WTC11 (cell line): Measurements from ENCODE around the gene NALCN.

Experiments used
- FOXJ3 ChIP-seq: sonication (generic); formaldehyde crosslinking; IDR thresholded peaks from 2 replicates; pipeline ENCODE4 v1.9.0; 2021; ENCODE audit warnings: missing genetic modification reagents, mild to moderate bottlenecking, borderline replicate concordance
- GABPB1 ChIP-seq: sonication (generic); formaldehyde crosslinking; IDR thresholded peaks from 2 replicates; pipeline ENCODE4 v1.8.1; 2023; ENCODE audit warnings: mild to moderate bottlenecking, missing genetic modification reagents
- TEAD1 ChIP-seq: sonication (generic); formaldehyde crosslinking; IDR thresholded peaks from 2 replicates; pipeline ENCODE4 v1.8.0; 2022; ENCODE audit warnings: mild to moderate bottlenecking, missing genetic modification reagents
- ZNF263 ChIP-seq: sonication (generic); formaldehyde crosslinking; IDR thresholded peaks from 2 replicates; pipeline ENCODE4 v1.8.1; 2022; ENCODE audit warnings: low read depth, mild to moderate bottlenecking, moderate library complexity, missing genetic modification reagents
- ZNF416 ChIP-seq: fragments of 250-450 bp; sonication (Bioruptor Pico); IDR thresholded peaks from 2 replicates; pipeline ENCODE4 v1.9.0; 2021; ENCODE audit warnings: mild to moderate bottlenecking, inconsistent platforms
- TF ChIP-seq, protein P1 (sequence below): fragments of 200-600 bp; IDR thresholded peaks from 2 replicates; pipeline ENCODE4 v1.8.0; 2022; ENCODE audit warnings: antibody characterized with exemption
- TF ChIP-seq, protein P2 (sequence below): sonication (generic); formaldehyde crosslinking; IDR thresholded peaks from 2 replicates; pipeline ENCODE4 v1.8.1; 2023; ENCODE audit warnings: mild to moderate bottlenecking, missing genetic modification reagents, borderline replicate concordance
- TF ChIP-seq, protein P3 (sequence below): sonication (generic); formaldehyde crosslinking; IDR thresholded peaks from 2 replicates; pipeline ENCODE4 v1.8.1; 2022; ENCODE audit warnings: low read depth, mild to moderate bottlenecking, moderate library complexity, missing genetic modification reagents, borderline replicate concordance
- TF ChIP-seq, protein P4 (sequence below): sonication (generic); formaldehyde crosslinking; conservative IDR thresholded peaks from 2 replicates; pipeline ENCODE4 v1.8.1; 2022; ENCODE audit warnings: mild to moderate bottlenecking, missing genetic modification reagents
- TF ChIP-seq, protein P5 (sequence below): sonication (generic); formaldehyde crosslinking; IDR thresholded peaks from 2 replicates; pipeline ENCODE4 v1.8.0; 2023; ENCODE audit warnings: missing genetic modification reagents, mild to moderate bottlenecking, borderline replicate concordance

DNA sequence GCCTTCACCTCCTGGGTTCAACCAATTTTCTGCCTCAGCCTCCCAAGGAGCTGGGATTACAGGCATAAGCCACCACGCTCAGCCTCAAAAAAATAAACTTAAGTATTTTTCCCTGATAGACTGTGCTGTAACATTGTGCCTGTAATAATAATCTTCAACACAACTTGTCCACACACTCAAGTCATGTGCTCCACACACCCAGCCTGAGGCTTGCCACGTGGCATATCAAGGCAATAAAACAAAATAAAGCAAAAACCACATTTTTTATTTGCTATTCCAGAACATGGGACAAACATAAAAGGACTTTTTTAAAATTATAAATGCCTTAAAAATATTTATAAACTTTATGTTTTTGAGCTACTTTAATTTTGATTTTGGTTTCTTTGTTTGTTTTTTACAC lies 115.8 kb downstream of the NALCN start:
- TF ChIP-seq, protein P1, sequence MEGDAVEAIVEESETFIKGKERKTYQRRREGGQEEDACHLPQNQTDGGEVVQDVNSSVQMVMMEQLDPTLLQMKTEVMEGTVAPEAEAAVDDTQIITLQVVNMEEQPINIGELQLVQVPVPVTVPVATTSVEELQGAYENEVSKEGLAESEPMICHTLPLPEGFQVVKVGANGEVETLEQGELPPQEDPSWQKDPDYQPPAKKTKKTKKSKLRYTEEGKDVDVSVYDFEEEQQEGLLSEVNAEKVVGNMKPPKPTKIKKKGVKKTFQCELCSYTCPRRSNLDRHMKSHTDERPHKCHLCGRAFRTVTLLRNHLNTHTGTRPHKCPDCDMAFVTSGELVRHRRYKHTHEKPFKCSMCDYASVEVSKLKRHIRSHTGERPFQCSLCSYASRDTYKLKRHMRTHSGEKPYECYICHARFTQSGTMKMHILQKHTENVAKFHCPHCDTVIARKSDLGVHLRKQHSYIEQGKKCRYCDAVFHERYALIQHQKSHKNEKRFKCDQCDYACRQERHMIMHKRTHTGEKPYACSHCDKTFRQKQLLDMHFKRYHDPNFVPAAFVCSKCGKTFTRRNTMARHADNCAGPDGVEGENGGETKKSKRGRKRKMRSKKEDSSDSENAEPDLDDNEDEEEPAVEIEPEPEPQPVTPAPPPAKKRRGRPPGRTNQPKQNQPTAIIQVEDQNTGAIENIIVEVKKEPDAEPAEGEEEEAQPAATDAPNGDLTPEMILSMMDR: no peak
- TF ChIP-seq ZNF416 (CRISPR knock-in tag): no peak
- TF ChIP-seq ZNF263 (CRISPR knock-in tag): no peak
- TF ChIP-seq, protein P2, sequence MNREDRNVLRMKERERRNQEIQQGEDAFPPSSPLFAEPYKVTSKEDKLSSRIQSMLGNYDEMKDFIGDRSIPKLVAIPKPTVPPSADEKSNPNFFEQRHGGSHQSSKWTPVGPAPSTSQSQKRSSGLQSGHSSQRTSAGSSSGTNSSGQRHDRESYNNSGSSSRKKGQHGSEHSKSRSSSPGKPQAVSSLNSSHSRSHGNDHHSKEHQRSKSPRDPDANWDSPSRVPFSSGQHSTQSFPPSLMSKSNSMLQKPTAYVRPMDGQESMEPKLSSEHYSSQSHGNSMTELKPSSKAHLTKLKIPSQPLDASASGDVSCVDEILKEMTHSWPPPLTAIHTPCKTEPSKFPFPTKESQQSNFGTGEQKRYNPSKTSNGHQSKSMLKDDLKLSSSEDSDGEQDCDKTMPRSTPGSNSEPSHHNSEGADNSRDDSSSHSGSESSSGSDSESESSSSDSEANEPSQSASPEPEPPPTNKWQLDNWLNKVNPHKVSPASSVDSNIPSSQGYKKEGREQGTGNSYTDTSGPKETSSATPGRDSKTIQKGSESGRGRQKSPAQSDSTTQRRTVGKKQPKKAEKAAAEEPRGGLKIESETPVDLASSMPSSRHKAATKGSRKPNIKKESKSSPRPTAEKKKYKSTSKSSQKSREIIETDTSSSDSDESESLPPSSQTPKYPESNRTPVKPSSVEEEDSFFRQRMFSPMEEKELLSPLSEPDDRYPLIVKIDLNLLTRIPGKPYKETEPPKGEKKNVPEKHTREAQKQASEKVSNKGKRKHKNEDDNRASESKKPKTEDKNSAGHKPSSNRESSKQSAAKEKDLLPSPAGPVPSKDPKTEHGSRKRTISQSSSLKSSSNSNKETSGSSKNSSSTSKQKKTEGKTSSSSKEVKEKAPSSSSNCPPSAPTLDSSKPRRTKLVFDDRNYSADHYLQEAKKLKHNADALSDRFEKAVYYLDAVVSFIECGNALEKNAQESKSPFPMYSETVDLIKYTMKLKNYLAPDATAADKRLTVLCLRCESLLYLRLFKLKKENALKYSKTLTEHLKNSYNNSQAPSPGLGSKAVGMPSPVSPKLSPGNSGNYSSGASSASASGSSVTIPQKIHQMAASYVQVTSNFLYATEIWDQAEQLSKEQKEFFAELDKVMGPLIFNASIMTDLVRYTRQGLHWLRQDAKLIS (CRISPR knock-in tag): no peak
- TF ChIP-seq, protein P3, sequence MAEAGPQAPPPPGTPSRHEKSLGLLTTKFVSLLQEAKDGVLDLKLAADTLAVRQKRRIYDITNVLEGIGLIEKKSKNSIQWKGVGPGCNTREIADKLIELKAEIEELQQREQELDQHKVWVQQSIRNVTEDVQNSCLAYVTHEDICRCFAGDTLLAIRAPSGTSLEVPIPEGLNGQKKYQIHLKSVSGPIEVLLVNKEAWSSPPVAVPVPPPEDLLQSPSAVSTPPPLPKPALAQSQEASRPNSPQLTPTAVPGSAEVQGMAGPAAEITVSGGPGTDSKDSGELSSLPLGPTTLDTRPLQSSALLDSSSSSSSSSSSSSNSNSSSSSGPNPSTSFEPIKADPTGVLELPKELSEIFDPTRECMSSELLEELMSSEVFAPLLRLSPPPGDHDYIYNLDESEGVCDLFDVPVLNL (CRISPR knock-in tag): no peak
- TF ChIP-seq GABPB1 (CRISPR knock-in tag): no peak
- TF ChIP-seq FOXJ3 (CRISPR knock-in tag): no peak
- no peak for TF ChIP-seq TEAD1 (CRISPR knock-in tag)
- TF ChIP-seq, protein P4, sequence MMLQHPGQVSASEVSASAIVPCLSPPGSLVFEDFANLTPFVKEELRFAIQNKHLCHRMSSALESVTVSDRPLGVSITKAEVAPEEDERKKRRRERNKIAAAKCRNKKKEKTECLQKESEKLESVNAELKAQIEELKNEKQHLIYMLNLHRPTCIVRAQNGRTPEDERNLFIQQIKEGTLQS (CRISPR knock-in tag): no peak
- TF ChIP-seq, protein P5, sequence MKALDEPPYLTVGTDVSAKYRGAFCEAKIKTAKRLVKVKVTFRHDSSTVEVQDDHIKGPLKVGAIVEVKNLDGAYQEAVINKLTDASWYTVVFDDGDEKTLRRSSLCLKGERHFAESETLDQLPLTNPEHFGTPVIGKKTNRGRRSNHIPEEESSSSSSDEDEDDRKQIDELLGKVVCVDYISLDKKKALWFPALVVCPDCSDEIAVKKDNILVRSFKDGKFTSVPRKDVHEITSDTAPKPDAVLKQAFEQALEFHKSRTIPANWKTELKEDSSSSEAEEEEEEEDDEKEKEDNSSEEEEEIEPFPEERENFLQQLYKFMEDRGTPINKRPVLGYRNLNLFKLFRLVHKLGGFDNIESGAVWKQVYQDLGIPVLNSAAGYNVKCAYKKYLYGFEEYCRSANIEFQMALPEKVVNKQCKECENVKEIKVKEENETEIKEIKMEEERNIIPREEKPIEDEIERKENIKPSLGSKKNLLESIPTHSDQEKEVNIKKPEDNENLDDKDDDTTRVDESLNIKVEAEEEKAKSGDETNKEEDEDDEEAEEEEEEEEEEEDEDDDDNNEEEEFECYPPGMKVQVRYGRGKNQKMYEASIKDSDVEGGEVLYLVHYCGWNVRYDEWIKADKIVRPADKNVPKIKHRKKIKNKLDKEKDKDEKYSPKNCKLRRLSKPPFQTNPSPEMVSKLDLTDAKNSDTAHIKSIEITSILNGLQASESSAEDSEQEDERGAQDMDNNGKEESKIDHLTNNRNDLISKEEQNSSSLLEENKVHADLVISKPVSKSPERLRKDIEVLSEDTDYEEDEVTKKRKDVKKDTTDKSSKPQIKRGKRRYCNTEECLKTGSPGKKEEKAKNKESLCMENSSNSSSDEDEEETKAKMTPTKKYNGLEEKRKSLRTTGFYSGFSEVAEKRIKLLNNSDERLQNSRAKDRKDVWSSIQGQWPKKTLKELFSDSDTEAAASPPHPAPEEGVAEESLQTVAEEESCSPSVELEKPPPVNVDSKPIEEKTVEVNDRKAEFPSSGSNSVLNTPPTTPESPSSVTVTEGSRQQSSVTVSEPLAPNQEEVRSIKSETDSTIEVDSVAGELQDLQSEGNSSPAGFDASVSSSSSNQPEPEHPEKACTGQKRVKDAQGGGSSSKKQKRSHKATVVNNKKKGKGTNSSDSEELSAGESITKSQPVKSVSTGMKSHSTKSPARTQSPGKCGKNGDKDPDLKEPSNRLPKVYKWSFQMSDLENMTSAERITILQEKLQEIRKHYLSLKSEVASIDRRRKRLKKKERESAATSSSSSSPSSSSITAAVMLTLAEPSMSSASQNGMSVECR (CRISPR knock-in tag): no peak
